HEK293T (cell line): Measurements from ENCODE around the gene SCNN1G.

ENCODE experiments used
- CTCF ChIA-PET: fragments of 350-600 bp; formaldehyde crosslinking; extraction: SDS; loops from one replicate; lab custom pipeline; 2021; ENCODE audit warnings: antibody characterized with exemption, inconsistent platforms; lab: Yijun Ruan, JAX
- POLR2A ChIA-PET: fragments of 350-600 bp; formaldehyde crosslinking; extraction: SDS; loops from one replicate; lab custom pipeline; 2020; ENCODE audit warnings: antibody characterized with exemption, inconsistent platforms; lab: Yijun Ruan, JAX
- DNase-seq: peaks from one replicate; pipeline ENCODE4 v3.0.0; 2012; ENCODE audit warnings: mixed read lengths; ENCODE audit errors: extremely low spot score
- ARNT ChIP-seq: fragments of 450-650 bp; IDR thresholded peaks from 2 replicates; pipeline ENCODE4 v1.6.1; 2017; ENCODE audit warnings: mild to moderate bottlenecking
- BHLHE40 ChIP-seq: fragments of 450-650 bp; IDR thresholded peaks from 2 replicates; pipeline ENCODE4 v1.6.1; 2016; ENCODE audit warnings: mild to moderate bottlenecking, moderate library complexity, borderline replicate concordance
- CTBP1 ChIP-seq: fragments of 450-650 bp; IDR thresholded peaks from 2 replicates; pipeline ENCODE4 v1.6.1; 2016; ENCODE audit warnings: borderline replicate concordance
- ELF4 ChIP-seq: fragments of 450-650 bp; IDR thresholded peaks from 2 replicates; pipeline ENCODE4 v1.6.1; 2017; ENCODE audit warnings: antibody characterized with exemption
- FOXA1 ChIP-seq: fragments of 450-650 bp; IDR thresholded peaks from 2 replicates; pipeline ENCODE4 v1.6.1; 2016; ENCODE audit warnings: mild to moderate bottlenecking
- FOXK2 ChIP-seq: fragments of 450-650 bp; IDR thresholded peaks from 2 replicates; pipeline ENCODE4 v1.6.1; 2016; ENCODE audit warnings: mild to moderate bottlenecking
- FOXM1 ChIP-seq: fragments of 450-650 bp; IDR thresholded peaks from 2 replicates; pipeline ENCODE4 v1.6.1; 2017; ENCODE audit warnings: mild to moderate bottlenecking, borderline replicate concordance
- HDGF ChIP-seq: fragments of 450-650 bp; IDR thresholded peaks from 2 replicates; pipeline ENCODE4 v1.6.1; 2017; ENCODE audit warnings: antibody characterized with exemption, borderline replicate concordance
- L3MBTL2 ChIP-seq: fragments of 450-650 bp; conservative IDR thresholded peaks from 2 replicates; pipeline ENCODE4 v1.6.1; 2016; ENCODE audit warnings: mild to moderate bottlenecking
- LEF1 ChIP-seq: fragments of 450-650 bp; IDR thresholded peaks from 2 replicates; pipeline ENCODE4 v1.6.1; 2017; ENCODE audit warnings: mild to moderate bottlenecking, borderline replicate concordance
- NFRKB ChIP-seq: fragments of 450-650 bp; IDR thresholded peaks from 2 replicates; pipeline ENCODE4 v1.6.1; 2016; ENCODE audit warnings: mild to moderate bottlenecking, moderate library complexity
- PKNOX1 ChIP-seq: fragments of 450-650 bp; IDR thresholded peaks from 2 replicates; pipeline ENCODE4 v1.6.1; 2016
- SP1 ChIP-seq: fragments of 450-650 bp; IDR thresholded peaks from 2 replicates; pipeline ENCODE4 v1.6.1; 2017
- SUZ12 ChIP-seq: fragments of 450-650 bp; IDR thresholded peaks from 2 replicates; pipeline ENCODE4 v1.6.1; 2016; ENCODE audit warnings: mild to moderate bottlenecking
- TARDBP ChIP-seq: fragments of 450-650 bp; IDR thresholded peaks from 2 replicates; pipeline ENCODE4 v1.6.1; 2016
- ZNF384 ChIP-seq: fragments of 450-650 bp; IDR thresholded peaks from 2 replicates; pipeline ENCODE4 v1.6.1; 2016

SCNN1G gene

GRCh38 chr16:23145186-23145585 is 37.4 kb upstream of the SCNN1G start:
- CTCF ChIA-PET: no interaction called here
- POLR2A ChIA-PET: no interaction called here
- TF ChIP-seq ZNF384 (no peak), FOXM1 (no peak), SUZ12 (no peak), HDGF (no peak), PKNOX1 (no peak), SP1 (no peak), ARNT (no peak), FOXK2 (no peak), L3MBTL2 (no peak), FOXA1 (no peak), NFRKB (no peak), TARDBP (no peak)
- DNase-seq: no peak

- CTCF ChIA-PET: no interaction called here
- POLR2A ChIA-PET: no interaction called here
- no peak for TF ChIP-seq BHLHE40
- TF ChIP-seq SUZ12: no peak
- TF ChIP-seq FOXM1: no peak
- TF ChIP-seq L3MBTL2: no peak
- no peak for TF ChIP-seq HDGF
- no peak for TF ChIP-seq ELF4
- TF ChIP-seq NFRKB: no peak
- no peak for TF ChIP-seq PKNOX1
- TF ChIP-seq FOXA1: no peak
- no peak for TF ChIP-seq ARNT
- no peak for DNase-seq
Measured at GRCh38 chr16:23145608-23146007, 36.9 kb upstream of the SCNN1G start.

GRCh38 chr16:23146877-23147601 is 35.5 kb upstream of the SCNN1G start:
- POLR2A ChIA-PET: no interaction called here
- TF ChIP-seq ZNF384: peak; percentile 76
- TF ChIP-seq ARNT: no peak
- CTCF ChIA-PET: interaction anchor here (1.1 kb wide), 1 partner anchor 42 kb away, joined by 3 read pairs; no protein-coding TSS in a partner anchor
- no peak for DNase-seq

GRCh38 chr16:23147666-23148065 is 34.9 kb upstream of the SCNN1G start:
- DNase-seq: no peak
- POLR2A ChIA-PET: no interaction called here
- TF ChIP-seq ELF4: no peak
- TF ChIP-seq PKNOX1: peak; percentile 60
- TF ChIP-seq L3MBTL2: no peak
- no peak for TF ChIP-seq CTBP1
- no peak for TF ChIP-seq LEF1
- CTCF ChIA-PET: interaction anchor here (1.1 kb wide), 1 partner anchor 43 kb away, joined by 3 read pairs; no protein-coding TSS in a partner anchor

- POLR2A ChIA-PET: interaction anchor here (0.9 to 1.6 kb wide), 2 partner anchors 14 to 39 kb away, joined by 3 to 4 read pairs; no protein-coding TSS in a partner anchor
- TF ChIP-seq CTBP1: no peak
- DNase-seq: no peak
- CTCF ChIA-PET: no interaction called here
Measured at GRCh38 chr16:23148166-23148512, 34.4 kb upstream of the SCNN1G start.

- ChIA-PET CTCF (interaction anchor here (0.5 kb wide), 1 partner anchor 47 kb away, joined by 6 read pairs; no protein-coding TSS in a partner anchor), POLR2A (interaction anchor here (0.9 to 1.6 kb wide), 5 partner anchors 14 to 255 kb away, joined by 3 to 4 read pairs (median 3); no protein-coding TSS in a partner anchor)
- TF ChIP-seq NFRKB: no peak
- no peak for TF ChIP-seq ELF4
- TF ChIP-seq CTBP1: no peak
- no peak for TF ChIP-seq PKNOX1
- no peak for TF ChIP-seq L3MBTL2
- TF ChIP-seq SP1: no peak
- TF ChIP-seq TARDBP: no peak
- no peak for TF ChIP-seq FOXA1
- TF ChIP-seq FOXM1: no peak
- peak; percentile 50 for DNase-seq
Measured at GRCh38 chr16:23148513-23149266, 33.9 kb upstream of the SCNN1G start.
